ENCODE data around the gene ARFRP1.
A peak's percentile ranks its signal among the peaks of the same experiment; 100 is the strongest.

The ARFRP1 gene

DNA sequence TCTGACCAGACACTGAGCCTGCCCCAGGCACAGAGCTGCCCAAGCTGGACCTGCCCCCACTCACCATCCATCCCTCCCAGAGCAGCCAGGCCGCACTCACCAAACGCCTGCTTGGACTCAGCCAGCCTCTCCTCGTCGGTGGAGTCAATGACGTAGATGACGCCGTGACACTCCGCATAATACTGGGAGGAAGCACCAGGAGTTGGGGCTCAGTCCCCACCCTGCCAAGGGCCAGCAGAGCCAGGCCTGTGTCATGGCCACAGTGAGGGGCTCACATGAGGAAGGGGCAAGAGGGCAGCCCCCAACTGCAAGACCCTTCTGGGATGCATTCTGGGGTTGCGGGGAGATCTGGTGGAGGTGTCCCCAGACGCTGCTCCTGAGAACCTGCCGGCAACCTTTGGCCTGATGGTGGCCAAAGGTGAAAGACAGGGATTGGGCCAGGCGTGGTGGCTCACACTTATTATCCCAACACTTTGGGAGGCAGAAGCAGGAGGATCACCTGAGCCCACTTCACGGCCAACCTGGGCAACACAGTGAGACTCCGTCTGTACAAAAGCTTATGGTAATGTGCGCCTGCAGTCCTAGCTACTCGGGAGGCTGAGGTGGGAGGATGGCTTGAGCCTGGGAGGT, 5.6 kb downstream of the ARFRP1 start:
- no peak for DNase-seq (ENCODE audit: low read depth in 2 of 2)

DNA sequence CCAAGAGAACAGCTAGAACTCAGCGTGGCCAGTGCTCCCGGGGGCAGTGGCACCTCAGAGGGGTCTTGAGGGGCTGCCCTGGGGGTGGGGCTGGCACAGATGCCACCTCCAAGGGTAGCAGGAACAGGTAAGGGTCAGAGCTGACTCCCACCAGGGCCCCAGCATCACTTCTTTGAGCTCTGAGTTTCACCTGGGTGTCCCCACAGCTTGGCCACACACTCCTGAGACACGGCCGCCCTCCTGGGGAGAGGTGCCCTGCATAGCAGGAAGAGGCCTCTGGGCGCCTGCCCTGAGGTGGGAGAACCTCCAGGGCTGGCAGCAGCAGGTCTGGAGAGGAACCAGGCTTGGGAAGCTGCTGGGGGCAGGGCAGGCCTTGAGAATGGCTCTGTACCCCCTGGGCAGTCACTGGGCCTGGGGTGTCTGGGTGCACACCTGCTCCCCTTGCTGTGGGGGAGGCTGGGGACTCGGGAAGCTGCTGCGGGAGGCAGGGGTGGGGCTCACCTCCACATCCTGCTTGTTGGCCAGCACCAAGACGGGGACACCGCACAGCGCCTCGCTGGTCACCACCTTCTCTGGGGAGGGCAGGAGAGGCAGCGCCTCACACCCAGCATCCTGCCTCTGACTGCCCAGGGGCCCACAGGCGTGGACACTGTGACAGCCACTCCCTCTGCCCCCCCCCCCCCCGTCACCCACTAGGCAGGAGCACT, 6.3 kb downstream of the ARFRP1 start:
- DNase-seq (ENCODE audit: low read depth in 2 of 2): no peak

DNA sequence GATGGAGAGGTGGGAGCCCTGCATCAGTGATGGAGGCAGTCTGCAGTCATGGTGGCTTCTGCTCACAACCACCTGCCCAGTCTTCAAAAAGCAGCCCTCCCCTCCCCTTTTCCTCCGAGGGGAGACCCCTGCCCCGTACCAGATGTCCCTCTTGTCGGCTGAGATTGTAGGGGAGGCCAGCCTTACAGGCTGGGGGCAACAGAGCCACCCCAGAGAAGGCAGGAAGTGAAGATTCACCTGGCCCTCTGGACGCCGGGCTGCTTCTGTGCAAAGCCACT, 6.8 kb downstream of the ARFRP1 start:
- no peak for DNase-seq (ENCODE audit: low read depth in 2 of 2)

DNA sequence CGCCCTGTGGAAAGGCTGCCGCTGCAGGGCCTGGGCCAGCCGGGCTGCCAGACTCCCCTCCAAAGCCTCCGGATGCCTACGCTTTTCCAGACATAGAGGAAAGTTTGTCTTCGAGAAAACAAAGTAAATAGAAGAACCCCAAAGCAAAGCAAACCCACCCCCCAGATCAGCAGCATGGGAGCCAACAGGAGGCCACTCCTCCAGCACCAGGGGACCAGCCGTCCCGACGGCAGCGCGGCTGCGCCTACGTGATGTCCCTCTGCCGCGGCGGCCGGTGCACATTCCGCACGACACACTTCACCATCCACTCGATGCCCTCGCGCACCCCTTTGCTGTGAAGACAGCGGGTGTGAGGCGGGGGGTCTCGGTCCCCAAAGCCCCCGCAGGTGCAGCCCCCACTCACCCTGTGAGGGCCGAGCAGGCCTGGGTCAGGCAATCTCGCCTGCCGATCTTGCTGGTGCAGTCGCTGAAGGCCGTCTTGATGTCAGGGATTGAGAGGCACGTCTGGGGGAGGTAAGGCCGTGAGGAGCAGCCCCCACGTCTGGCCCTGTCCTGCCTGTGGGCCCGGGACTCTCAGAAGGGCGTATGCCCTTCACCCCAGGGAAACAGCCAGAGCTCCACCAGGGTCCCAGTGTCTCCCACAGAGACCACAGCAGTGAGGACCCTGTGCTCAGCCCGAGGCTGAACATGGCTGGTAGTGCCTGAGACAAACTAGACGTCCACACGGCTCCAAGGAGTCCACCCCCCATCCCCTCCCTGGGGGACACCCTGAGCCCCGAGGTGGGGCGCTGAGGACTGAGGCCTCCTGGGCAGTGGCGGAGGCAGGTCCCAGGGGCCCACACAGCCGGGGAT, 7.4 kb downstream of the ARFRP1 start:
- DNase-seq (ENCODE audit: low read depth in 2 of 2): no peak

DNA sequence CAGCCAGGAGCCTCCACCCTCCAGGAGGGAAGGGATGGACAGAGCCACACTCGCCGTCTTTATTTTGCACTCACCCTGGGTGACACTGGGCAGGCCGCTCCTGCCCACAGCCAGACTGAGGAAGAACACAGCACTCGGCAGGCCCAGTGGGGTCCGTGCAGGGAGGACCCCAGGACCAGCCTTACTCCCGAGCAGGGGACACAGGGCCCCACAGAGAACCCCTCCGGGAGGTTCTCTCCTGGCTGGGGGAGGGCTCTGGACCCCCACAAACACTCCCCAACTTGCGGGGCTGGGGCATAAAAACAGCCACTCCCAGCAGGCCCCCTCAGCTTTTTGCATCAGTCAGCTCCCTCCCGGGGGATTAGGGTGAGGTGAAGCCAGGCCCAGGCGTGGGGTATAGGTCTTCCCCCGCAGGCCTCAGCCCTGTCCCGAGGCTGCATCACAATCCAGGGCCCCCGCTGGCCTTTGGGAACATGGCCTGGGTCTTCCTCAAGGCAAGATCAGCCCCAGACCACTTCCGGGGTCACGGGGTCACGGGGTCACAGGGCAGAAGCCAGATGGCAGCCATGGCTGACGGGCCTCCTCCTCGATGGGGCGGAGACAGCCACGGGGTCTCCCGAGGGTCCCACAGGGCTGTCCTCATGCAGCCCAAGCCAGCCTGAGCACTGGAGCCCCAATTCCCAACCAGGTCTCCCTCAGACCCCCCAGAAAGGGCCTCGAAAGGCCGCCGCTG, 8.1 kb downstream of the ARFRP1 start:
- no peak for DNase-seq (ENCODE audit: low read depth in 2 of 2)

DNA sequence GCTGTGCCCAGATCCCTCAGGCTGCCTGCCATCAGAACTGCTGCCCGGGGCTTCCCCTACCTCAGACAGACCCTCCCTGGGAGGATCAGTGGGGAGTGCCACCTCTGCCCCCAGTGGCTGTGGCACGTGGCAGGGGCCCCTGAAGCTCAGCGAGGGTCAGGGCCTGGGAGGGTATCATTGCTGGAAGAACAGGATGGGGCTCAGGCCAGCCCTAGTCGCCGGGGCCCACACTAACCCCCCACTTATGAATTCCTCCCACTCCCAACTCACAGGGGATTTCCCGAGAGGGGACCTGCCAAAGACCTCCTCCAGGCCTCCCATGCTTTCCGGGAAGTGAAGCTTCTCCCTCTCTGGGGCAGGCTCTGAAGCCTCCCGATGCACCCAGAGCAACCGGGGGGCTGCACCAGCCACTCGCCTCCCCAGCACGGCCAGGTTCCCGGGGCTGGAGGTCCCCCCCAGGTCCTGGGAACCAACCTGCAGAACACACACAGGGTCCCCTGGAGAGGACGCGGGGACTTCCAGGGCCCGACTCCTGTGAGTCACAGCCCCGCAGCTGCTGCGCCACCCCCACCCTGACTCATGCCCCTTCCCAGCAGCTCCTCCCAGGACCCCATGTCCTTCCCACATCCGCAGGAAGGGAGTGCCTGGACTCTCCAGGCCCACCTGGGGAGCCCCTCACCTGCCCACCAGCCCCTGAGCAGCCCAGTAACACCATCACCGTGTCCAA, 8.9 kb downstream of the ARFRP1 start:
- peak; percentile 40 to 55 for DNase-seq (ENCODE audit: low read depth in 2 of 2)

DNA sequence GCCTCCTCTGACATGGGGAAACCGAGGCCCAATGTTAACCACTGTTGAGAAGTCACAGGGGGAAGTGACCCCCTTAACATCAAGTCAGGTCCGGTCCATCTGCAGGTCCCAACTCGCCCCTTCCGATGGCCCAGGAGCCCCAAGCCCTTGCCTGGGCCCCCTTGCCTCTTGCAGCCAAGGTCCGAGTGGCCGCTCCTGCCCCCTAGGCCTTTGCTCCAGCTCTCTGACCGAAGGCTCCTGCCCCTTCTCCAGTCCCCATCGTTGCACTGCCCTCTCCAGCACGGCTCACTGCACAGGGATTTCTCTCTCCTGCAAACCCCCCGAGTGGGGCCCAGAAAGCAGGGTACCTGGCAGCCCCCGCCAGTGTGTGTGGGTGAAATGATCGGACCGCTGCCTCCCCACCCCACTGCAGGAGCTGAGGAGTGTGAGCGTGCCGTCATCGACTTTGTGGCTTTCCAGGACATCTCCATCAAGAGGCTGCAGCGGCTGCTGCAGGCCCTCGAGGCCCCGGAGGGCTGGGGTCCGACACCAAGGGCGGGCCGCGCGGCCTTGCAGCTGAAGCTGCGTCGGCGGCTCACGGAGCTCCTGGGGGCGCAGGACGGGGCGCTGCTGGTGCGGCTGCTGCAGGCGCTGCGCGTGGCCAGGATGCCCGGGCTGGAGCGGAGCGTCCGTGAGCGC, 9.8 kb downstream of the ARFRP1 start:
- DNase-seq (ENCODE audit: low read depth in 2 of 2): no peak

DNA sequence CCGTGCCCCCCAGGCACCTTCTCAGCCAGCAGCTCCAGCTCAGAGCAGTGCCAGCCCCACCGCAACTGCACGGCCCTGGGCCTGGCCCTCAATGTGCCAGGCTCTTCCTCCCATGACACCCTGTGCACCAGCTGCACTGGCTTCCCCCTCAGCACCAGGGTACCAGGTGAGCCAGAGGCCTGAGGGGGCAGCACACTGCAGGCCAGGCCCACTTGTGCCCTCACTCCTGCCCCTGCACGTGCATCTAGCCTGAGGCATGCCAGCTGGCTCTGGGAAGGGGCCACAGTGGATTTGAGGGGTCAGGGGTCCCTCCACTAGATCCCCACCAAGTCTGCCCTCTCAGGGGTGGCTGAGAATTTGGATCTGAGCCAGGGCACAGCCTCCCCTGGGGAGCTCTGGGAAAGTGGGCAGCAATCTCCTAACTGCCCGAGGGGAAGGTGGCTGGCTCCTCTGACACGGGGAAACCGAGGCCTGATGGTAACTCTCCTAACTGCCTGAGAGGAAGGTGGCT, 10.4 kb downstream of the ARFRP1 start:
- no peak for DNase-seq (ENCODE audit: low read depth in 2 of 2)

DNA sequence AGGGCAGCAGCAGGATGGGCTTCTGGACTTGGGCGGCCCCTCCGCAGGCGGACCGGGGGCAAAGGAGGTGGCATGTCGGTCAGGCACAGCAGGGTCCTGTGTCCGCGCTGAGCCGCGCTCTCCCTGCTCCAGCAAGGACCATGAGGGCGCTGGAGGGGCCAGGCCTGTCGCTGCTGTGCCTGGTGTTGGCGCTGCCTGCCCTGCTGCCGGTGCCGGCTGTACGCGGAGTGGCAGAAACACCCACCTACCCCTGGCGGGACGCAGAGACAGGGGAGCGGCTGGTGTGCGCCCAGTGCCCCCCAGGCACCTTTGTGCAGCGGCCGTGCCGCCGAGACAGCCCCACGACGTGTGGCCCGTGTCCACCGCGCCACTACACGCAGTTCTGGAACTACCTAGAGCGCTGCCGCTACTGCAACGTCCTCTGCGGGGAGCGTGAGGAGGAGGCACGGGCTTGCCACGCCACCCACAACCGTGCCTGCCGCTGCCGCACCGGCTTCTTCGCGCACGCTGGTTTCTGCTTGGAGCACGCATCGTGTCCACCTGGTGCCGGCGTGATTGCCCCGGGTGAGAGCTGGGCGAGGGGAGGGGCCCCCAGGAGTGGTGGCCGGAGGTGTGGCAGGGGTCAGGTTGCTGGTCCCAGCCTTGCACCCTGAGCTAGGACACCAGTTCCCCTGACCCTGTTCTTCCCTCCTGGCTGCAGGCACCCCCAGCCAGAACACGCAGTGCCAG, 11.0 kb downstream of the ARFRP1 start, which contains the start of gene TNFRSF6B:
Gene TNFRSF6B, plus strand, starts transcription at position 25 of the 729 bp plus-strand sequence. Its CDS starts 116 bp downstream, at position 141.
- DNase-seq (ENCODE audit: low read depth in 2 of 2): no peak

DNA sequence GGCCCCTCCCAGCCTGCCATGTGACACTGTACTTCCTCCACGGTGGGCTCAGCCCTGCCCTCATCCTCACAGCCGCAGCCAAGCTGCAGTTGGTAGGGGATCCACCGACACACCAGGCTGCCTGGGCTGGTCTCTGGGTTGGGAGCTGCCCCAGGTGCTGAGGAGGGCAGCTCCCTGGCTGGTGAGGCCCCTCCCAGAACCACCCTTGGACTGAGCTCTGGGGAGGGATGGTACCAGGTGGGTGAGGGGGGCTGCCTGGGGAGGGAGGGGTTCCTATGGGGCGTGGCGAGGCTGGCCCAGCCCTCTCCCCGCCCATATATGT, 11.5 kb downstream of the ARFRP1 start:
- DNase-seq (ENCODE audit: low read depth in 2 of 2): no peak

DNA sequence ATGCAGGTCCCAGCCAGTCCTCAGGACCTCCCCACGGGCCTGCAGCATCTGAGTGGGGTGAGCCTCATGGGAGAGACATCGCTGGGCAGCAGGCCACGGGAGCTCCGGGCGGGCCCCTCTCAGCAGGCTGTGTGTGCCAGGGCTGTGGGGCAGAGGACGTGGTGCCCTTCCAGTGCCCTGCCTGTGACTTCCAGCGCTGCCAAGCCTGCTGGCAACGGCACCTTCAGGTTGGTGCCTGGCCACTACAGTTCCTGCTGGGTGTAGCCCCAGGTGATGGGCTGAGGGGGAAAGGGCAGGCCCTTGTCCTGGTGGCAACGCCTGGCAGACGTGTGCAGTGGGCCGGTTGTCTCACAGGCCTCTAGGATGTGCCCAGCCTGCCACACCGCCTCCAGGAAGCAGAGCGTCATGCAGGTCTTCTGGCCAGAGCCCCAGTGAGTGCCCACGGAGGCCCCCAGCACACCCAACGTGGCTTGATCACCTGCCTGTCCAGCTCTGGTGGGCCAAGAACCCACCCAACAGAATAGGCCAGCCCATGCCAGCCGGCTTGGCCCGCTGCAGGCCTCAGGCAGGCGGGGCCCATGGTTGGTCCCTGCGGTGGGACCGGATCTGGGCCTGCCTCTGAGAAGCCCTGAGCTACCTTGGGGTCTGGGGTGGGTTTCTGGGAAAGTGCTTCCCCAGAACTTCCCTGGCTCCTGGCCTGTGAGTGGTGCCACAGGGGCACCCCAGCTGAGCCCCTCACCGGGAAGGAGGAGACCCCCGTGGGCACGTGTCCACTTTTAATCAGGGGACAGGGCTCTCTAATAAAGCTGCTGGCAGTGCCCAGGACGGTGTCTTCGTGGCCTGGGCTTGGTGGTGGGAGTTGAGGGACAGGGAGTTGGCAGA, 12.1 kb downstream of the ARFRP1 start:
- no peak for DNase-seq (ENCODE audit: low read depth in 2 of 2)

DNA sequence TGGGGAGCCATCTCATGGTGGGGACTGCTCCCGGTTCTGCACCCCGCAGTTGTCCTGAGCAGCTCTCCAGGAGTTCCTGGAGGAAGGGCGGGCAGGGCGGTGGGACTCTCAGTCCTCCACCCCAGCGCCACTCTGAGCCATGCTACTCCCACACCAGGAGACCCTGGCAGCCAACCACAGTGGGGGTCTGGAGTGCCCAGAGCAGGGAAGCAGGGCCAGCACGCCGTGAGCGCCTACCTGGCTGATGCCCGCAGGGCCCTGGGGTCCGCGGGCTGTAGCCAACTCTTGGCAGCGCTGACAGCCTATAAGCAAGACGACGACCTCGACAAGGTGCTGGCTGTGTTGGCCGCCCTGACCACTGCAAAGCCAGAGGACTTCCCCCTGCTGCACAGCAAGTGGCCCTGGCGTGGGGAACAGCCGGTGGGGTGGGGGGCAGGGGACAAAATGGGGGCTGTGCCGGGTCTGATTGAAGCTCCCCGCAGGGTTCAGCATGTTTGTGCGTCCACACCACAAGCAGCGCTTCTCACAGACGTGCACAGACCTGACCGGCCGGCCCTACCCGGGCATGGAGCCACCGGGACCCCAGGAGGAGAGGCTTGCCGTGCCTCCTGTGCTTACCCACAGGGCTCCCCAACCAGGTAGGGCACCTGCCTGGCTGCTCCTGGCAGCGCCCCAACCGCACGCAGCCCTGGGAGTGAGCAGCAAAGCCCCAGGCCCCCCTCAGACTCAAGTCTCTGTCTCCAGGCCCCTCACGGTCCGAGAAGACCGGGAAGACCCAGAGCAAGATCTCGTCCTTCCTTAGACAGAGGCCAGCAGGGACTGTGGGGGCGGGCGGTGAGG, 13.0 kb downstream of the ARFRP1 start:
- DNase-seq (ENCODE audit: low read depth in 2 of 2): no peak

DNA sequence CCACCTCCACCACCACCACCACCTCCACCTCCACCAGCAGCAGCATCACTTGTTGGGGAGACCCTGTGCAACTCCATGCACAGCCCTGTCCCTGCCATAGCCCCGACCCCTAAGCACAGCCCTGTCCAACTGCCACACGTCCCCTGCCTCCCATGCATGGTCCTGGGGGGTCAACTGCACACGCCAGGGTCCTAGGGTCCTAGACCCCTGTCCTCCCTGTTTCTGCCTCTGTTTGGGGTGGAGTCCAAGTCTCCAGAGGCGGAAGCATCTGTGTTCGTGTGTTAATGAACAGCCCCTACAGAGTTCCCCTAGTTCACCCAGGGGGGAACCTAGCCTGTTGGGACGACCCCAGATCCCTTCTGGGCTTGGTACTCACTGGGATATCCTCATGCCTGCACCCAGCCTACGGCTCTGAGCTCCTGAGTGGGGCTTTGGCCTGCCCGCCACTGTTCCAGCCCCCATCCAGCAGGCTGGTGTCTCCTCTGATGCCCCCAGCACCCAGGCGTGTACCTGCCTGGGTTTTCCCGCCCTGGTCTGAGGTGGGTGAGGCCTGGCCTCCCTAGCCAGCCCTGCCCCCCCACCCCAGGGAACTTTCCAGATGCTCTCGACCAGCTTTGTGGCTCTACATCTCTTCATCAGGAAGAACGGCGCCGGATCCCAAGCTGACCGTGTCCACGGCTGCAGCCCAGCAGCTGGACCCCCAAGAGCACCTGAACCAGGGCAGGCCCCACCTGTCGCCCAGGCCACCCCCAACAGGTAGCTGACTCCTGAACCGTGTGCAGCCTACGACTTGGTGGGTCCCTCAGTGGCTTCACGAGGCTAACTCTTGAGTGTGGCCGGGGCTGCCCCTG, 13.8 kb downstream of the ARFRP1 start:
- DNase-seq (ENCODE audit: low read depth in 2 of 2): no peak

DNA sequence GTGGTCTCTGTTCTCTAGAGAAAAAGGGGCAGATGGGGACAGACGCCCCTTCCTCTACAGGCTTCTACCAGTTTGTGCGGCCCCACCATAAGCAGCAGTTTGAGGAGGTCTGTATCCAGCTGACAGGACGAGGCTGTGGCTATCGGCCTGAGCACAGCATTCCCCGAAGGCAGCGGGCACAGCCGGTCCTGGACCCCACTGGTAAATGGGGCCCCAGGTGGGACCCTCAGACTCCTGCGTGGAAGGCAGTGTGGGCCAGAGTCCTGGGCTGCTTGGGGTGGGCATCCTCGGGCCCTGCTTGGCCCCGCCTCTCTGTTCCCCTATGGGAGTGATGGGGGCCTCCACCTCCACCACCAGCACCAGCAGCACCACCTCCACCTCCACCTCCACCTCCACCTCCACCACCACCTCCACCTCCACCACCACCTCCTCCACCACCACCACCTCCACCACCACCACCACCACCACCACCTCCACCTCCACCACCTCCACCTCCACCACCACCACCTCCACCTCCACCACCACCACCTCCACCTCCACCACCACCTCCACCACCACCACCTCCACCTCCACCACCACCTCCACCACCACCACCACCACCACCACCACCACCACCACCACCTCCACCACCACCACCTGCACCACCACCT, 14.6 kb downstream of the ARFRP1 start:
- no peak for DNase-seq (ENCODE audit: low read depth in 2 of 2)

DNA sequence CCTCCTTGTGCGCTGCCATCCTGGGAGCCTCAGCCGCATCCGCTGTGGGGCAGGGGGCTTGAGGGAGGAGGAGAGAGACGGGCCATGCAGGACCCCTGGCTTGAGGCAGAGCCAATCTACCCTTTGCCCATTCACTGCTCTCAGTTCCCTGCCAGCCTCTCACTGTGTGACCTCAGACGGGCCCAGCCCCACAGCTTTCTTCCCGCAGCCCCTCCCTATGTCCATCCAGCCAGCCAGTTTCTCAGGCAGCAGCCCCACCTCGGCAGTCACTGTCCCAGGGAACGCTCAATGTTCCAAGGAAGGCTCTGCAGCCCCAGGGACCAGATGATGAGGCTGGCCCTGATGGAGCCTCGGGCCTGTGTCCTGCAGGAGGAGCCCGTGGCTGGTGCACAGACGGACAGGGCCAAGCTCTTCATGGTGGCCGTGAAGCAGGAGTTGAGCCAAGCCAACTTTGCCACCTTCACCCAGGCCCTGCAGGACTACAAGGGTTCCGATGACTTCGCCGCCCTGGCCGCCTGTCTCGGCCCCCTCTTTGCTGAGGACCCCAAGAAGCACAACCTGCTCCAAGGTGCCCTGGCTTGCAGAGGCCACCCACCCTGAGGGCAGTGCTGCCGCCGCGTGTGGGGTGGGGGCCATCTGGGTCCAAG, 15.2 kb downstream of the ARFRP1 start:
- DNase-seq (ENCODE audit: low read depth in 2 of 2): no peak

DNA sequence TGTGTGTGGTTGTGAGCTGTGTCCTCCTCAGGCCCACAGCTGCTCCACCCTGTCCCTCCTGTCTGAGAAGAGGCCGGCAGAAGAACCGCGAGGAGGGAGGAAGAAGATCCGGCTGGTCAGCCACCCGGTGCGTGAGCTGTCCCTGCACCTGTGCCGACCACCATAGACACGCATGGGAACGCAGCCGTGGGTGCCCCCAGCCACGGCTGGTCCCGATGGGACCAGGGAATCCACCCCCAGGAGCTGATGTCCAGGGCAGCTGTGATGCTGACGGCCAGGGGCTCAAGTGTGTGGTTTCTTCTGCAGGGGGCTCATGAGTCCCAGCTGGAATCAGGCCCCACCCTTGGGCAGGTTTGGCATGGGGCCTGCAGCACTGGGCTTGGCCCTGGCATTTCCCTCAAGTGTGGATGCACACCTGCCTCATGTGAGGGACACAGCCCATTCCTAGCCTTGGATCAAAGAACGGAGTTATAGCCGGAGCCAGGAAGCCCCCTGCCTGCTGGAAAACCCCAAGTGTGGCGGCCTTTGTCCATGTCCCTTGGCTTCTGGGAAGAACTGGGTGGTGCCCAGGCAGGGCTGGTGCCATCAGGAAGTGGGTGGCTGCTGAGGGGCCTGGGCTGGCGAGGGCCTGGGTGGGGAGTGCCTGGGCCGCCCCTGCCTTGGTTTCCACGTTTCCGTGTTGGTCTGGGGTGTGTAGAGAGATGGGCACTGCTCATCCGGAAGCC, 15.9 kb downstream of the ARFRP1 start:
- DNase-seq (ENCODE audit: low read depth in 2 of 2): no peak
